Measurements from ENCODE around the gene CYP39A1.

The CYP39A1 gene

GRCh38 chr6:46626228-46626909 lies 26.2 kb downstream of the CYP39A1 start:
- Histone ChIP-seq H3K9ac (ENCODE audit: insufficient read length) (no peak overlapping the region), H3K36me3 (ENCODE audit: insufficient read depth, low read length) (no peaks in the 10 kb centered on the region), H3K27ac (no peak overlapping the region), H3K9me3 (ENCODE audit: low read depth, low read length) (no peaks in the 10 kb centered on the region), H3K4me3 (no peak overlapping the region)
- TF ChIP-seq POLR2AphosphoS5 (IDR thresholded peaks at IDR 0.05; ENCODE audit: borderline replicate concordance, low read depth, low read length) (no peak), FOXP2 (optimal IDR thresholded peaks at IDR 0.05; ENCODE audit: control extremely low read depth, extremely low read length, insufficient read depth) (no peak), EZH2 (IDR thresholded peaks at IDR 0.05) (no peak)
- DNase-seq (ENCODE audit: low read depth, low spot score), result no peak

GRCh38 chr6:46618726-46619125 lies 33.9 kb downstream of the CYP39A1 start:
- H3K9me3 ChIP-seq (ENCODE audit: low read depth, low read length), result no peaks in the 10 kb centered on the region
- DNase-seq (ENCODE audit: low read depth, low spot score), result no peak
- no peak overlapping the region for H3K4me3 ChIP-seq
- H3K27ac ChIP-seq, result no peak overlapping the region
- TF ChIP-seq POLR2AphosphoS5 (IDR thresholded peaks at IDR 0.05; ENCODE audit: borderline replicate concordance, low read depth, low read length) (no peak), EZH2 (IDR thresholded peaks at IDR 0.05) (no peak), FOXP2 (optimal IDR thresholded peaks at IDR 0.05; ENCODE audit: control extremely low read depth, extremely low read length, insufficient read depth) (no peak)
- no peak overlapping the region for H3K9ac ChIP-seq (ENCODE audit: insufficient read length)
- no peaks in the 10 kb centered on the region for H3K36me3 ChIP-seq (ENCODE audit: insufficient read depth, low read length)

GRCh38 chr6:46612645-46613044 lies 40.0 kb downstream of the CYP39A1 start:
- no peak for DNase-seq (ENCODE audit: low read depth, low spot score)
- TF ChIP-seq FOXP2 (optimal IDR thresholded peaks at IDR 0.05; ENCODE audit: control extremely low read depth, extremely low read length, insufficient read depth) (no peak), POLR2AphosphoS5 (IDR thresholded peaks at IDR 0.05; ENCODE audit: borderline replicate concordance, low read depth, low read length) (no peak), EZH2 (IDR thresholded peaks at IDR 0.05) (no peak)
- no peaks in the 10 kb centered on the region for H3K9me3 ChIP-seq (ENCODE audit: low read depth, low read length)
- H3K27ac ChIP-seq, result no peak overlapping the region
- H3K4me3 ChIP-seq, result no peak overlapping the region
- H3K36me3 ChIP-seq (ENCODE audit: insufficient read depth, low read length), result no peaks in the 10 kb centered on the region
- no peak overlapping the region for H3K9ac ChIP-seq (ENCODE audit: insufficient read length)

- DNase-seq (ENCODE audit: low read depth, low spot score), result no peak
- no peaks in the 10 kb centered on the region for H3K36me3 ChIP-seq (ENCODE audit: insufficient read depth, low read length)
Observed at GRCh38 chr6:46610862-46611553, 41.6 kb downstream of the CYP39A1 start.

GRCh38 chr6:46606338-46606737 lies 46.3 kb downstream of the CYP39A1 start:
- H3K36me3 ChIP-seq (ENCODE audit: insufficient read depth, low read length), result no peaks in the 10 kb centered on the region
- H3K4me3 ChIP-seq, result no peak overlapping the region
- H3K9ac ChIP-seq (ENCODE audit: insufficient read length), result no peak overlapping the region
- no peak for DNase-seq (ENCODE audit: low read depth, low spot score)
- no peaks in the 10 kb centered on the region for H3K9me3 ChIP-seq (ENCODE audit: low read depth, low read length)
- TF ChIP-seq FOXP2 (optimal IDR thresholded peaks at IDR 0.05; ENCODE audit: control extremely low read depth, extremely low read length, insufficient read depth) (no peak), EZH2 (IDR thresholded peaks at IDR 0.05) (no peak), POLR2AphosphoS5 (IDR thresholded peaks at IDR 0.05; ENCODE audit: borderline replicate concordance, low read depth, low read length) (no peak)
- no peak overlapping the region for H3K27ac ChIP-seq

More at GRCh38 chr6:46610862-46611553, 41.6 kb downstream of the CYP39A1 start:
- Histone ChIP-seq H3K9me3 (ENCODE audit: low read depth, low read length) (no peaks in the 10 kb centered on the region), H3K9ac (ENCODE audit: insufficient read length) (no peak overlapping the region), H3K27ac (no peak overlapping the region), H3K4me3 (no peak overlapping the region)
- TF ChIP-seq POLR2AphosphoS5 (IDR thresholded peaks at IDR 0.05; ENCODE audit: borderline replicate concordance, low read depth, low read length) (no peak), FOXP2 (optimal IDR thresholded peaks at IDR 0.05; ENCODE audit: control extremely low read depth, extremely low read length, insufficient read depth) (no peak), EZH2 (IDR thresholded peaks at IDR 0.05) (no peak)

- TF ChIP-seq EZH2 (IDR thresholded peaks at IDR 0.05) (no peak), FOXP2 (optimal IDR thresholded peaks at IDR 0.05; ENCODE audit: control extremely low read depth, extremely low read length, insufficient read depth) (no peak)
- no peak for DNase-seq (ENCODE audit: low read depth, low spot score)
- Histone ChIP-seq H3K9me3 (ENCODE audit: low read depth, low read length) (no peaks in the 10 kb centered on the region), H3K9ac (ENCODE audit: insufficient read length) (no peak overlapping the region), H3K27ac (no peak overlapping the region), H3K36me3 (ENCODE audit: insufficient read depth, low read length) (no peaks in the 10 kb centered on the region), H3K4me3 (no peak overlapping the region)
Observed at GRCh38 chr6:46605091-46605797, 47.4 kb downstream of the CYP39A1 start.

GRCh38 chr6:46598215-46598614 lies 54.4 kb downstream of the CYP39A1 start:
- H3K9ac ChIP-seq (ENCODE audit: insufficient read length), result no peak overlapping the region
- H3K27ac ChIP-seq, result no peak overlapping the region
- no peak for TF ChIP-seq POLR2AphosphoS5 (IDR thresholded peaks at IDR 0.05; ENCODE audit: borderline replicate concordance, low read depth, low read length)
- no peak for TF ChIP-seq FOXP2 (optimal IDR thresholded peaks at IDR 0.05; ENCODE audit: control extremely low read depth, extremely low read length, insufficient read depth)
- TF ChIP-seq EZH2 (IDR thresholded peaks at IDR 0.05), result no peak
- DNase-seq (ENCODE audit: low read depth, low spot score), result no peak
- H3K9me3 ChIP-seq (ENCODE audit: low read depth, low read length), result no peaks in the 10 kb centered on the region
- H3K36me3 ChIP-seq (ENCODE audit: insufficient read depth, low read length), result no peaks in the 10 kb centered on the region
- H3K4me3 ChIP-seq, result no peak overlapping the region

- TF ChIP-seq FOXP2 (optimal IDR thresholded peaks at IDR 0.05; ENCODE audit: control extremely low read depth, extremely low read length, insufficient read depth) (no peak), EZH2 (IDR thresholded peaks at IDR 0.05) (no peak), POLR2AphosphoS5 (IDR thresholded peaks at IDR 0.05; ENCODE audit: borderline replicate concordance, low read depth, low read length) (no peak)
- Histone ChIP-seq H3K36me3 (ENCODE audit: insufficient read depth, low read length) (no peaks in the 10 kb centered on the region), H3K9me3 (ENCODE audit: low read depth, low read length) (no peaks in the 10 kb centered on the region), H3K4me3 (no peak overlapping the region), H3K9ac (ENCODE audit: insufficient read length) (no peak overlapping the region), H3K27ac (no peak overlapping the region)
- DNase-seq (ENCODE audit: low read depth, low spot score), result no peak
Observed at GRCh38 chr6:46592740-46593139, 59.9 kb downstream of the CYP39A1 start.
